GM12865 (cell line): Measurements from ENCODE around the gene GEMIN2.
"Not testable (repeated sequence)": the region's sequence is repeated elsewhere in the genome, so short reads cannot be mapped to it uniquely, and the experiment has no call there.

ENCODE experiments used
- DNase-seq: peaks from one replicate; pipeline ENCODE4 v3.0.0; 2010; ENCODE audit warnings: low read depth
- H3K4me3 ChIP-seq: 2 replicates; pipeline ENCODE4 v1.5.1; 2011; ENCODE audit warnings: mild to moderate bottlenecking, low read depth, low read length, control low read depth
- TF ChIP-seq, protein P1 (sequence below): IDR thresholded peaks from 2 replicates; pipeline ENCODE4 v1.5.1; 2011; ENCODE audit warnings: low read length, control low read depth, low read depth, inconsistent platforms; ENCODE audit not compliant: insufficient read depth; ENCODE audit errors: missing control alignments

The GEMIN2 gene, protein sequence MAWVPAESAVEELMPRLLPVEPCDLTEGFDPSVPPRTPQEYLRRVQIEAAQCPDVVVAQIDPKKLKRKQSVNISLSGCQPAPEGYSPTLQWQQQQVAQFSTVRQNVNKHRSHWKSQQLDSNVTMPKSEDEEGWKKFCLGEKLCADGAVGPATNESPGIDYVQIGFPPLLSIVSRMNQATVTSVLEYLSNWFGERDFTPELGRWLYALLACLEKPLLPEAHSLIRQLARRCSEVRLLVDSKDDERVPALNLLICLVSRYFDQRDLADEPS

DNA sequence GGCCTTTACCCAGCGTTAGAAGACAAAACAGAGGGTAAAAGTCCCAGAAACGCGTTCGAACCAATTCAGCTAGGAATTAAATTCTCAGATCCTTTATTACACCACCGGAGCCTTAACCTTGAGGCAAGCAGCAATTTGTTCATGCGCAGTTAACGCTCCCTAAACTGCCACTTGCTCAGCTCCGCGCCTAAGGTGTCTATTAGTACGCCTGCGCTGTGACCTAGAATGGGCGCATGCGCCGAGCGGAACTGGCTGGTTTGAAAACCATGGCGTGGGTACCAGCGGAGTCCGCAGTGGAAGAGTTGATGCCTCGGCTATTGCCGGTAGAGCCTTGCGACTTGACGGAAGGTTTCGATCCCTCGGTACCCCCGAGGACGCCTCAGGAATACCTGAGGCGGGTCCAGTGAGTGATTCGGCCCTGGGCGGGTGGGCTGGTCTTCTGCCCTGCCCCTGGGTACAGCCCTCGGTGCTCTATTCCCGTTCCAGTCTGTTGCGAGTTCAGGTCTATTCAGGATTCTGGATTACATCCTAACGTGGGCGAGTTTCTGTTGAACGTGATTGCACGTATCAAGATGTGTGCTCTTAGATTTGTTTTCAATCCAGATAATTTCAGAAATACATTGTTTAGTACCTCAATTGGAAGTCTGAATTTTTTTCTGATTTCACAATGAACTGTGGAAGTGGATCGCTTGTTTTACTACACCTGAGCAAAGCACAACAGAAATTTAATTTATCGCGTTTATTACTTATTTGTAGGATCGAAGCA is at the start of gene GEMIN2:
TSS of gene GEMIN2 (plus strand) at position 251 of the 766 bp plus-strand sequence. CDS start at position 267, 16 bp downstream.
- TF ChIP-seq, protein P1, sequence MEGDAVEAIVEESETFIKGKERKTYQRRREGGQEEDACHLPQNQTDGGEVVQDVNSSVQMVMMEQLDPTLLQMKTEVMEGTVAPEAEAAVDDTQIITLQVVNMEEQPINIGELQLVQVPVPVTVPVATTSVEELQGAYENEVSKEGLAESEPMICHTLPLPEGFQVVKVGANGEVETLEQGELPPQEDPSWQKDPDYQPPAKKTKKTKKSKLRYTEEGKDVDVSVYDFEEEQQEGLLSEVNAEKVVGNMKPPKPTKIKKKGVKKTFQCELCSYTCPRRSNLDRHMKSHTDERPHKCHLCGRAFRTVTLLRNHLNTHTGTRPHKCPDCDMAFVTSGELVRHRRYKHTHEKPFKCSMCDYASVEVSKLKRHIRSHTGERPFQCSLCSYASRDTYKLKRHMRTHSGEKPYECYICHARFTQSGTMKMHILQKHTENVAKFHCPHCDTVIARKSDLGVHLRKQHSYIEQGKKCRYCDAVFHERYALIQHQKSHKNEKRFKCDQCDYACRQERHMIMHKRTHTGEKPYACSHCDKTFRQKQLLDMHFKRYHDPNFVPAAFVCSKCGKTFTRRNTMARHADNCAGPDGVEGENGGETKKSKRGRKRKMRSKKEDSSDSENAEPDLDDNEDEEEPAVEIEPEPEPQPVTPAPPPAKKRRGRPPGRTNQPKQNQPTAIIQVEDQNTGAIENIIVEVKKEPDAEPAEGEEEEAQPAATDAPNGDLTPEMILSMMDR = no peak
- peak within 1 kb of the TSS; percentile 99 for H3K4me3 ChIP-seq
- peak; percentile 97 for DNase-seq

DNA sequence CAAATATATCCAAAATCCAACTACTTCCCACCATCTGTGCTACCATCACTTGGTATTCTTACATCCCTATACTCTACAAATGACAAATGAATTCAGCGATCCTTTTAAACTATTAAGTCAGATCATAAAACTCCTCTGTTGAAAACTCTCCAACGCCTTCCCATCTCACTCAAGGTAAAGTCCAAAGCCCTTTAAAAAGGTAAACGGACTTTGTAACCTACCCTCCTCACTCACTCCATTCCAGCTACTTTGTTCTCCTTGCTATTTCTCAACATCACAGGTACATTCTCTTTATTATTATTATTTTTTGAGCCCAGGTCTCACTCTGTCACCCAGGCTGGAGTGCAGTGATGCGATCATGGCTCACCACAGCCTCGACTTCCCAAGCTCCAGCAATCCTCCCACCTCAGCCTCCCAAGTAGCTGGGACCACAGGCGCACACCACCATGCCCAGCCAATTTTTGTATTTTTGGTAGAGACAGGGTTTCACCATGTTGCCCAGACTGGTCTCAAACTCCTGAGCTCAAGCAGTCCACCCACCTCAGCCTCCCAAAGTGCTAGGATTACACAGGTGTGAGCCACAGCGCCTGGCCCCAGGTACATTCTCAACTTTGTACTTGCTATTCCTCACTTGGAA is 44.8 kb upstream of the GEMIN2 start:
- not testable (repeated sequence) for DNase-seq, H3K4me3 ChIP-seq

DNA sequence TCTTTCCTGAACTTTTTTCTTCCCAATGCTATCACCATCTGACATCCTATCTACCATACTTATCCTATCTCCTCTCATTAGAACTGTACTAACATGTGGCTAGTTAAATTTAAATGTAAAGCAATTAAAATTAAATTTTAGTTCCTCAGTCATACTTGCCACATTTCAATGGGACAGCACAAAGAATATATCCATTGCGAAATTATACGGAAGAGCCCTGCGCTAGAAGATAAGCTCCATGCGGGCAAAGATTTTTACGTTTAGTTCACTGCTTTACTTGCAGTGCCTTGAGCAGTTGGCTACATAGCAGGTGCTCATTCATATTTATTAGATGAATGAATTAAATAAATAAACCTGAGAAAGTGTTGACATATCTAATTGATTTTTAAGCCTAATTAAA is 44.2 kb upstream of the GEMIN2 start:
- no peak for DNase-seq
- no peak overlapping the region for H3K4me3 ChIP-seq
- TF ChIP-seq, protein P1 = no peak

DNA sequence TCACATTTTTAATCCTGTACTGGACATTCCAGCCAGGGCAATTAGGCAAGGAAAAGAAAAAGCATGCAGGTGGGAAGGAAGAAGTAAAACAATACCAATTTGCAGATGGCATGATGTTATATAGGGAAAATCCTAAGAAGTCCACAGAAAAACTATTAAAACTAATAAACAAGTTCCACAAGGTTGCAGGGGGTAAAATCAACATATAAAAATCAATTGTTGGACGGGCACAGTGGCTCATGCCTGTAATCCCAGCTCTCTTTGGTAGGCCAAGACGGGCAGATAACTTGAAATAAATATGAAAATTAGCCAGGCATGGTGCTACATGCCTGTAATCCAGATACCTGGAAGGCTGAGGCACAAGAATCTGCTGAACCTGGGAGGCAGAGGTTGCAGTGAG is 43.0 kb upstream of the GEMIN2 start:
- no peak for DNase-seq
- no peak overlapping the region for H3K4me3 ChIP-seq
- TF ChIP-seq, protein P1 = no peak

DNA sequence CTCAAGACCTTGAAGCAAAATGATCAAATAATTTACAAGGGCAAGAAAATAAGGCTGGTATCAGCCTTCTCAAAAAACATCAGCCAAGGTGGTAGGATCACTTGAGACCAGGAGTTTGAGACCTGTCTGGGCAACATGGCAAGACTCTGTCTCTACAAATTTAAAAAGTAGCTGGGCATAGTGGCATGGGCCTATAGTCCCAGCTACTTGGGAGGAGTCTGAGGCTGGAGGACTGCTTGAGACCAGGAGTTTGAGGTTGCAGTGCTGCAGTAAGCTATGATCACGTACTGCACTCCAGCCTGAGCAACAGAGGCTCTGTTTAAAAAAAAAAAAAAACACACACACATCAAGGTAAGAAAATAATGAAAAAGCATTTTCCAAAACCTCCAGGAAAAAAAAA is 33.2 kb upstream of the GEMIN2 start:
- TF ChIP-seq, protein P1 = no peak
- no peak for DNase-seq
- H3K4me3 ChIP-seq = no peak overlapping the region

DNA sequence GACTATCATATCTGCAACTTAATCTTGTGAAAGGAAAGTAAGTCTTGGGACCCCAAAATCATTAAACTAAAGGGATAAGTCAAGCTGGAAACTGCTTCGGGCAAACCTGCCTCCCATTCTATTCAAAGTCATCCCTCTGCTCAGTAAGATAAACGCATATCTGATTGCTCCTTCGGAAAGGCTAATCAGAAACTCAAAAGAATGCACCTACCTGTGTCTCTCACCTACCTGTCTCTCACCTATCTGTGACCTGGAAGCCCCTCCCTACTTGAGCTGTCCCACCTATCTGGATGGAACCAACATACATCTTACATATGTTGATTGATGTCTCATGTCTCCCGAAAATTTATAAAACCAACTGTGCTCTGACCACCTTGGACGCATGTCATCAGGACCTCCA is 31.0 kb upstream of the GEMIN2 start:
- TF ChIP-seq, protein P1 = no peak
- H3K4me3 ChIP-seq = no peak overlapping the region

DNA sequence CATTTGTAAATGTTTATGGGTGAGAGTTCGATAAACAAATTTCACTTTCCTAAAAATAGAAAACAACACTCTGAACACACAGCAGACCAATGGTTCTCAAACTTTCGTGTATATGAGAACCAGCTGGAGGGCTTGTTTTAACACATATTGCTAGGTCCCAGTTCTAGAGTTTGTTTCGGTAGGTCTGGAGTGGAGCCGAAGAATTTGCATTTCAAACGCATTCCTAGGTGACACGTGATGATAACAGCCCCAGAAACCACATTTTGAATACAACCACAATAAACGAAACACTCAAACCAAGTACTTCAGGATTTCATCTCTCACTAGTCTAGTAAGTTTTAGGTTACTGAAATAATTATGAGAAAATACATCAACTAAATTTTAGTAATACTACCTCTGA is 28.2 kb upstream of the GEMIN2 start:
- TF ChIP-seq, protein P1 = no peak
- DNase-seq = peak; percentile 11

More for the DNA sequence above, 31.0 kb upstream of the GEMIN2 start:
- no peak for DNase-seq

More for the DNA sequence above, 28.2 kb upstream of the GEMIN2 start:
- H3K4me3 ChIP-seq = no peak overlapping the region
